IMR-90 (cell line): Measurements from ENCODE around the gene MBTPS1. TPM values are rescaled to one million over a fixed set of nuclear protein-coding genes. Genes with fewer than 3 reads are reported as not detected.

Source experiments
- ATAC-seq: fragments of 200-7000 bp; cut with Tn5 transposase; 2 replicates; pipeline ENCODE4 v1.9.1; 2020; ENCODE audit warnings: low read depth, mild to moderate bottlenecking, moderate library complexity
- BruUV-seq: library from RNA; stranded (reverse); fragments of 400-500 nt; replicated peaks from 2 replicates; lab custom pipeline; 2021; lab: Mats Ljungman, UMichigan
- CTCF ChIA-PET: fragments of 300-600 bp; formaldehyde crosslinking; extraction: SDS; loops from one replicate; lab custom pipeline; 2021; ENCODE audit warnings: antibody characterized with exemption; lab: Yijun Ruan, JAX
- POLR2A ChIA-PET: fragments of 300-600 bp; sonication (Branson Sonifier 250); formaldehyde crosslinking; loops from one replicate; lab custom pipeline; 2022; ENCODE audit warnings: antibody characterized with exemption; ENCODE audit not compliant: unreplicated experiment; lab: Charles Lee
- DNase-seq: peaks from one replicate; pipeline ENCODE4 v3.0.0; 2013
- H2AFZ ChIP-seq: replicated peaks from 2 replicates; pipeline ENCODE3; 2013; ENCODE audit warnings: low read length, mild to moderate bottlenecking; ENCODE audit not compliant: poor library complexity
- H2AK5ac ChIP-seq: 2 replicates; pipeline ENCODE4 v1.6.1; 2013; ENCODE audit warnings: low read depth, low read length, inconsistent platforms
- H2AK9ac ChIP-seq: replicated peaks from 2 replicates; pipeline ENCODE3; 2013; ENCODE audit warnings: mild to moderate bottlenecking, low read depth, low read length, moderate library complexity; ENCODE audit not compliant: poor library complexity
- H2BK120ac ChIP-seq: 2 replicates; pipeline ENCODE4 v1.6.1; 2013; ENCODE audit warnings: low read depth, low read length, inconsistent platforms
- H2BK15ac ChIP-seq: 3 replicates; pipeline ENCODE4 v1.6.1; 2013; ENCODE audit warnings: low read depth, low read length, inconsistent platforms
- H2BK20ac ChIP-seq: 2 replicates; pipeline ENCODE4 v1.6.1; 2013; ENCODE audit warnings: low read depth, mild to moderate bottlenecking, inconsistent platforms, low read length, moderate library complexity
- H2BK5ac ChIP-seq: 2 replicates; pipeline ENCODE4 v1.6.1; 2013; ENCODE audit warnings: mild to moderate bottlenecking, low read depth, low read length, inconsistent platforms; ENCODE audit not compliant: poor library complexity, severe bottlenecking
- H3K14ac ChIP-seq: replicated peaks from 2 replicates; pipeline ENCODE4 v1.6.1; 2013; ENCODE audit warnings: low read depth, low read length, inconsistent platforms
- H3K18ac ChIP-seq: 2 replicates; pipeline ENCODE4 v1.6.1; 2013; ENCODE audit warnings: low read depth, low read length, control low read depth
- H3K23ac ChIP-seq: 2 replicates; pipeline ENCODE4 v1.6.1; 2013; ENCODE audit warnings: low read depth, low read length, inconsistent platforms
- H3K27ac ChIP-seq: 2 replicates; pipeline ENCODE4 v1.5.1; 2013; ENCODE audit warnings: mild to moderate bottlenecking, control low read depth, low read length; ENCODE audit not compliant: insufficient read depth
- H3K27me3 ChIP-seq: 2 replicates; pipeline ENCODE4 v1.6.1; 2013; ENCODE audit warnings: low read length; ENCODE audit not compliant: control insufficient read depth, insufficient read depth
- H3K36me3 ChIP-seq: 2 replicates; pipeline ENCODE4 v1.6.1; 2013; ENCODE audit warnings: low read length, mixed read lengths; ENCODE audit not compliant: control insufficient read depth, insufficient read depth
- H3K4ac ChIP-seq: 2 replicates; pipeline ENCODE4 v1.6.1; 2013; ENCODE audit warnings: low read depth, low read length, inconsistent platforms
- H3K4me1 ChIP-seq: 2 replicates; pipeline ENCODE4 v1.6.1; 2013; ENCODE audit warnings: low read length, mixed read lengths; ENCODE audit not compliant: control insufficient read depth, insufficient read depth
- H3K4me2 ChIP-seq: 2 replicates; pipeline ENCODE4 v1.6.1; 2013; ENCODE audit warnings: low read depth, mild to moderate bottlenecking, control low read depth, low read length, moderate library complexity
- H3K4me3 ChIP-seq: 2 replicates; pipeline ENCODE4 v1.5.1; 2013; ENCODE audit warnings: low read depth, mild to moderate bottlenecking, control low read depth, low read length, moderate library complexity; ENCODE audit not compliant: insufficient read depth
- H3K56ac ChIP-seq: 2 replicates; pipeline ENCODE4 v1.6.1; 2013; ENCODE audit warnings: low read length, inconsistent platforms; ENCODE audit not compliant: insufficient read depth; ENCODE audit errors: extremely low read depth
- H3K79me1 ChIP-seq, 2 experiments: 2 replicates each; pipeline ENCODE4 v1.6.1; 2013; ENCODE audit warnings: low read length in 2 of 2, inconsistent platforms in 1 of 2, low read depth in 1 of 2
- H3K9ac ChIP-seq: 2 replicates; pipeline ENCODE4 v1.6.1; 2013; ENCODE audit warnings: low read depth, low read length, control low read depth
- H3K9me1 ChIP-seq: 2 replicates; pipeline ENCODE4 v1.6.1; 2013; ENCODE audit warnings: low read length, inconsistent platforms; ENCODE audit not compliant: insufficient read depth
- H3K9me3 ChIP-seq: 2 replicates; pipeline ENCODE4 v1.6.1; 2013; ENCODE audit warnings: low read length; ENCODE audit not compliant: control insufficient read depth, insufficient read depth
- H4K20me1 ChIP-seq: 2 replicates; pipeline ENCODE4 v1.6.1; 2013; ENCODE audit warnings: low read length, inconsistent platforms; ENCODE audit not compliant: insufficient read depth
- H4K5ac ChIP-seq: 2 replicates; pipeline ENCODE4 v1.6.1; 2013; ENCODE audit warnings: mild to moderate bottlenecking, low read depth, low read length, control low read depth
- H4K8ac ChIP-seq, 2 experiments: 2 replicates each; pipeline ENCODE4 v1.6.1; 2013; ENCODE audit warnings: low read depth in 2 of 2, low read length in 2 of 2, control low read depth in 1 of 2, inconsistent platforms in 1 of 2
- H4K91ac ChIP-seq: 2 replicates; pipeline ENCODE4 v1.6.1; 2013; ENCODE audit warnings: low read depth, low read length, inconsistent platforms; ENCODE audit not compliant: insufficient read depth
- BHLHE40 ChIP-seq: fragments of 150-350 bp; IDR thresholded peaks from 2 replicates; pipeline ENCODE4 v1.6.1; 2016; ENCODE audit warnings: mild to moderate bottlenecking, low read depth, low read length
- NFE2L2 ChIP-seq: fragments of 150-350 bp; IDR thresholded peaks from 2 replicates; pipeline ENCODE4 v1.6.1; 2016; ENCODE audit warnings: low read depth, mild to moderate bottlenecking, low read length
- POLR2A ChIP-seq: IDR thresholded peaks from 2 replicates; pipeline ENCODE4 v1.6.1; 2012; ENCODE audit warnings: mild to moderate bottlenecking, low read depth, low read length
- RAD21 ChIP-seq: IDR thresholded peaks from 2 replicates; pipeline ENCODE4 v1.6.1; 2012; ENCODE audit warnings: low read length, improper control_type of control experiment
- RFX5 ChIP-seq: IDR thresholded peaks from 2 replicates; pipeline ENCODE4 v1.8.0; 2012; ENCODE audit warnings: low read depth, mild to moderate bottlenecking, low read length, moderate library complexity
- SMC3 ChIP-seq: fragments of 150-350 bp; IDR thresholded peaks from 2 replicates; pipeline ENCODE4 v1.6.1; 2016; ENCODE audit warnings: low read depth, mild to moderate bottlenecking, antibody characterized with exemption, low read length, moderate library complexity
- WGBS, 2 experiments: methylation state at CpG; one replicate each; pipeline versions ENCODE4 v1.1.5 to v1.1.7; 2013; ENCODE audit warnings: missing lambda C conversion rate in 2 of 2; ENCODE audit not compliant: insufficient read length in 1 of 2; ENCODE audit errors: extremely low coverage in 2 of 2; 5-methylcytosine and 5-hydroxymethylcytosine counted together
- dilution Hi-C: fragments of 300-500 bp; cut with HindIII; formaldehyde crosslinking; loops from one replicate; pipeline ENCODE4 v1.14.3; 2018; ENCODE audit warnings: low sequenced_read_pairs; ENCODE audit not compliant: unreplicated experiment
- in situ Hi-C: fragments of 300-500 bp; cut with MboI; formaldehyde crosslinking; loops from 3 replicates; pipeline ENCODE4 v1.14.3; 2019; ENCODE audit warnings: low sequenced_read_pairs, inconsistent platforms, mixed read lengths
- intact Hi-C: fragments of 100-400 bp; cut with micrococcal nuclease; formaldehyde crosslinking; loops from 2 replicates; pipeline ENCODE4 v1.10.0; 2022
- polyA plus RNA-seq, 3 experiments: library from polyadenylated mRNA; depleted of rRNA; stranded (reverse); fragments of >200 nt; gene quantifications; 2 replicates each; pipeline ENCODE4 v1.2.3, GENCODE V29; 2012; ENCODE audit warnings: low replicate concordance in 1 of 3
- total RNA-seq: library from RNA; depleted of rRNA; stranded (reverse); fragments of >200 nt; gene quantifications from 2 replicates; pipeline ENCODE4 v1.2.3, GENCODE V29; 2012
- TF ChIP-seq, protein P1 (sequence below): conservative IDR thresholded peaks from 2 replicates; pipeline ENCODE4 v1.5.1; 2012; ENCODE audit warnings: mild to moderate bottlenecking, low read depth, low read length, improper control_type of control experiment

Gene MBTPS1
- total and polyA plus RNA-seq, 2 of the 4 experiments (the other 2 are of a cell fraction) = 59.0 to 70.4 TPM

DNA sequence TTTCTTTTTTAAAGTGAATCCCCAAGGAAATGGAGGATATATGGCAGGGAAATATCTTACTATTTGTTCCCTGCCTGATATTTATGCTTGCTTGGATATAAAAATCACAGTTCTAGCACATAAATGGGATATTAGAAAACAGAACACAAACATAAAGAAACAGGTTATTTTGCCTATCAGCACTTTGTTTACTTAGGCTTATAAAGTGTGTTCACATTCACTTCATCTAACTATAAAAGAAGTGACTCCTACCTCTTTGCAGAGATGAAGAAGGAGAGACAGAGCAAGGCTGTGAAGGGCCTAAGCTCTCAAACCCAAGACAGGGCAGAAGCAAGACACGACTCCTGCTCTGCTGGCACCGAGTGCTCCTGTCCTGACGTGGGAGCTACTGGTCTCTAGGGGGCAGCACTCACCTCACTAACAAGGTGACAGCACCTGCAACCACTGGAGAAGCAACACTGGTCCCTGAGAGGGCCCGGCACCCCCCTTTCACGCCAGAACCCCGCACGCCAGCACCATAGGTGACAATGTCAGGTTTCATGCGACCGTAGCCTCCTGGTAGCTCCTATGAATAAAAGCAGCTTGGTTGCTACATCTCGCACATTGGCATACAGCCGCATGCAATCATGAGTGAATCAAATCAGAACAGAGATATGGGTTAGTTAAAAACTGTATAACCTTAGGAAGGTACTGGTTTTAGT, 32.0 kb downstream of the MBTPS1 start:
- in situ Hi-C loops = loop anchor here (5.0 to 10.0 kb wide), 2 partner anchors 93 to 400 kb away; no protein-coding TSS in a partner anchor

More for the DNA sequence above, 32.0 kb downstream of the MBTPS1 start:
- ATAC-seq (peak; percentile 84), DNase-seq (peak; percentile 65)
- no peak overlapping the region for H3K56ac ChIP-seq
- H3K79me1 ChIP-seq = peaks cover 0 to 2% of the 10 kb centered on the region in 2 experiments; a peak in 2 of 4 replicates
- intact Hi-C loops = no loop called here
- H3K9me1 ChIP-seq = no peaks in the 10 kb centered on the region
- no TSS peak for BruUV-seq
- no peak overlapping the region for H3K14ac ChIP-seq
- 58% methylated on average over 5 of the region's 11 CpGs; no CpG with 5 or more reads in 1 of the 2 experiments for WGBS, 2 experiments
- H3K36me3 ChIP-seq = peaks cover 56% of the 10 kb centered on the region
- H4K20me1 ChIP-seq = peaks cover 7% of the 10 kb centered on the region; the same call in 1 of the 2 replicates
- ChIA-PET POLR2A (no interaction called here), CTCF (interaction anchor here (0.6 to 1.3 kb wide), 5 partner anchors 13 to 102 kb away, joined by 3 to 4 read pairs (median 3); partner anchors contain the start of genes MBTPS1 and TAF1C)
- no peak overlapping the region for H2BK15ac ChIP-seq
- no peak overlapping the region for H3K27ac ChIP-seq
- no peak overlapping the region for H4K8ac ChIP-seq
- no peak overlapping the region for H2BK20ac ChIP-seq
- peak overlapping the region; percentile 23 for H2AK9ac ChIP-seq
- no peak overlapping the region for H3K23ac ChIP-seq
- no peak overlapping the region for H3K4ac ChIP-seq
- H3K4me3 ChIP-seq = no peak overlapping the region
- TF ChIP-seq RAD21 = peak; percentile 68
- no peak for TF ChIP-seq BHLHE40
- no peak for TF ChIP-seq RFX5
- peak; percentile 65 for TF ChIP-seq SMC3
- TF ChIP-seq, protein P1, sequence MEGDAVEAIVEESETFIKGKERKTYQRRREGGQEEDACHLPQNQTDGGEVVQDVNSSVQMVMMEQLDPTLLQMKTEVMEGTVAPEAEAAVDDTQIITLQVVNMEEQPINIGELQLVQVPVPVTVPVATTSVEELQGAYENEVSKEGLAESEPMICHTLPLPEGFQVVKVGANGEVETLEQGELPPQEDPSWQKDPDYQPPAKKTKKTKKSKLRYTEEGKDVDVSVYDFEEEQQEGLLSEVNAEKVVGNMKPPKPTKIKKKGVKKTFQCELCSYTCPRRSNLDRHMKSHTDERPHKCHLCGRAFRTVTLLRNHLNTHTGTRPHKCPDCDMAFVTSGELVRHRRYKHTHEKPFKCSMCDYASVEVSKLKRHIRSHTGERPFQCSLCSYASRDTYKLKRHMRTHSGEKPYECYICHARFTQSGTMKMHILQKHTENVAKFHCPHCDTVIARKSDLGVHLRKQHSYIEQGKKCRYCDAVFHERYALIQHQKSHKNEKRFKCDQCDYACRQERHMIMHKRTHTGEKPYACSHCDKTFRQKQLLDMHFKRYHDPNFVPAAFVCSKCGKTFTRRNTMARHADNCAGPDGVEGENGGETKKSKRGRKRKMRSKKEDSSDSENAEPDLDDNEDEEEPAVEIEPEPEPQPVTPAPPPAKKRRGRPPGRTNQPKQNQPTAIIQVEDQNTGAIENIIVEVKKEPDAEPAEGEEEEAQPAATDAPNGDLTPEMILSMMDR = peak; percentile 64
- TF ChIP-seq POLR2A = no peak
- TF ChIP-seq NFE2L2 = no peak
- no peaks in the 10 kb centered on the region for H3K4me1 ChIP-seq
- no peak overlapping the region for H3K9ac ChIP-seq
- no peak overlapping the region for H2BK5ac ChIP-seq
- no peak overlapping the region for H2AK5ac ChIP-seq
- no peak overlapping the region for H3K18ac ChIP-seq
- dilution Hi-C loops = no loop called here
- no peak overlapping the region for H4K91ac ChIP-seq
- no peak overlapping the region for H3K4me2 ChIP-seq
- no peak overlapping the region for H2BK120ac ChIP-seq
- H3K27me3 ChIP-seq = no peaks in the 10 kb centered on the region
- no peaks in the 10 kb centered on the region for H3K9me3 ChIP-seq
- no peak overlapping the region for H2AFZ ChIP-seq
- H4K5ac ChIP-seq = no peak overlapping the region
